A549 (cell line): ENCODE measurements around the gene ASB7.

Experiments
- CEBPB ChIP-seq, 2 experiments: fragments of >200 bp in 1 of 2; sonication (Bioruptor Twin) in 1 of 2; formaldehyde crosslinking in 1 of 2; IDR thresholded peaks; 2 replicates each; pipeline ENCODE4 v1.6.1; 2012 to 2016
- EHMT2 ChIP-seq: fragments of 200-600 bp; sonication (generic); IDR thresholded peaks from 2 replicates; pipeline ENCODE4 v1.6.1; 2016; ENCODE audit warnings: antibody characterized with exemption, low read depth, mild to moderate bottlenecking, moderate library complexity
- ELK1 ChIP-seq: fragments of 150-350 bp; IDR thresholded peaks from 2 replicates; pipeline ENCODE4 v1.6.1; 2014; ENCODE audit warnings: low read depth, mild to moderate bottlenecking, low read length
- EP300 ChIP-seq, 2 experiments: fragments of >200 bp; sonication (Bioruptor Twin); formaldehyde crosslinking; IDR thresholded peaks; 2 replicates in 1 of 2; 3 replicates in 1 of 2; pipeline ENCODE4 v1.6.1; 2016 to 2017
- JUN ChIP-seq, 2 experiments: fragments of >200 bp; sonication (Bioruptor Twin); formaldehyde crosslinking; IDR thresholded peaks; 2 replicates in 1 of 2; 3 replicates in 1 of 2; pipeline ENCODE4 v1.6.1; 2016 to 2017
- MAX ChIP-seq: IDR thresholded peaks from 2 replicates; pipeline ENCODE4 v1.6.1; 2012
- NR3C1 ChIP-seq: fragments of >200 bp; sonication (Bioruptor Twin); formaldehyde crosslinking; IDR thresholded peaks from 3 replicates; pipeline ENCODE4 v1.6.1; 2017
- POLR2A ChIP-seq: IDR thresholded peaks from 2 replicates; pipeline ENCODE4 v1.6.1; 2012; ENCODE audit warnings: mild to moderate bottlenecking, low read length
- RAD21 ChIP-seq, 2 experiments: fragments of >200 bp in 1 of 2; sonication (Bioruptor Twin) in 1 of 2; formaldehyde crosslinking in 1 of 2; IDR thresholded peaks in 1 of 2; conservative IDR thresholded peaks in 1 of 2; 2 replicates in 1 of 2; 3 replicates in 1 of 2; pipeline ENCODE4 v1.6.1; 2012 to 2018; ENCODE audit warnings: inconsistent platforms in 1 of 2
- RFX5 ChIP-seq: fragments of 450-650 bp; IDR thresholded peaks from 2 replicates; pipeline ENCODE4 v1.7.1; 2014; ENCODE audit warnings: antibody characterized with exemption, mild to moderate bottlenecking, moderate library complexity
- SMC3 ChIP-seq: fragments of >200 bp; sonication (Bioruptor Twin); formaldehyde crosslinking; IDR thresholded peaks from 3 replicates; pipeline ENCODE4 v1.6.1; 2018; ENCODE audit warnings: inconsistent platforms
- SREBF2 ChIP-seq: fragments of 450-650 bp; IDR thresholded peaks from 2 replicates; pipeline ENCODE4 v1.6.1; 2014; ENCODE audit warnings: mild to moderate bottlenecking, moderate library complexity
- TF ChIP-seq, protein P1 (sequence below): fragments of >200 bp; sonication (Bioruptor Twin); formaldehyde crosslinking; IDR thresholded peaks from 3 replicates; pipeline ENCODE4 v1.5.1; 2016

DNA sequence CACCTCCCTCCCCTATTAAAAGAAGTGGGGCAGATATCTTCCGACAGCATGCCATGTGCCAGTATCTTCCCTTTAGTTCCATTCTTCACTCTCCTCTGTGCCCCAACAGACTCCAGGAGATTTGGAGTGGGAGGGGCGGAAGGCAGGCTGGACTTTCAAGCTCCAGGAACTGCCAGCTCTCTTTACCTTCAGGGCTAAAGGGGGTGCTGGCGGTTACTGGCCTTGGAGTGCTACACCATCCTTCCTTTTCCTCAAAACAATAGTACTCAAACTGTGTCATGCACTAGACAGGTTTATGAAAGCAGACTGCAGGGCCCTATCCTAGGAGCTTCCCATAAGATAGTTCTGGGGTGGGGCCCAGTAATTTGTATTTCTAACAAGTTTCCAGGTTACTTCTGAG is 6.4 kb upstream of the ASB7 start:
- TF ChIP-seq, protein P1, sequence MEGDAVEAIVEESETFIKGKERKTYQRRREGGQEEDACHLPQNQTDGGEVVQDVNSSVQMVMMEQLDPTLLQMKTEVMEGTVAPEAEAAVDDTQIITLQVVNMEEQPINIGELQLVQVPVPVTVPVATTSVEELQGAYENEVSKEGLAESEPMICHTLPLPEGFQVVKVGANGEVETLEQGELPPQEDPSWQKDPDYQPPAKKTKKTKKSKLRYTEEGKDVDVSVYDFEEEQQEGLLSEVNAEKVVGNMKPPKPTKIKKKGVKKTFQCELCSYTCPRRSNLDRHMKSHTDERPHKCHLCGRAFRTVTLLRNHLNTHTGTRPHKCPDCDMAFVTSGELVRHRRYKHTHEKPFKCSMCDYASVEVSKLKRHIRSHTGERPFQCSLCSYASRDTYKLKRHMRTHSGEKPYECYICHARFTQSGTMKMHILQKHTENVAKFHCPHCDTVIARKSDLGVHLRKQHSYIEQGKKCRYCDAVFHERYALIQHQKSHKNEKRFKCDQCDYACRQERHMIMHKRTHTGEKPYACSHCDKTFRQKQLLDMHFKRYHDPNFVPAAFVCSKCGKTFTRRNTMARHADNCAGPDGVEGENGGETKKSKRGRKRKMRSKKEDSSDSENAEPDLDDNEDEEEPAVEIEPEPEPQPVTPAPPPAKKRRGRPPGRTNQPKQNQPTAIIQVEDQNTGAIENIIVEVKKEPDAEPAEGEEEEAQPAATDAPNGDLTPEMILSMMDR = no peak
- no peak for TF ChIP-seq CEBPB (IDR thresholded peaks at IDR 0.05)
- no peak for TF ChIP-seq SREBF2
- TF ChIP-seq RAD21 (conservative IDR thresholded peaks at IDR 0.05 in 1 of 2, IDR thresholded peaks at IDR 0.05 in 1 of 2) = no peak
- no peak for TF ChIP-seq MAX
- TF ChIP-seq POLR2A = no peak
- TF ChIP-seq SMC3 = no peak
- no peak for TF ChIP-seq ELK1
- TF ChIP-seq RFX5 = no peak
- no peak for TF ChIP-seq NR3C1
- no peak for TF ChIP-seq JUN (IDR thresholded peaks at IDR 0.05)
- no peak for TF ChIP-seq EHMT2
- TF ChIP-seq EP300 (IDR thresholded peaks at IDR 0.05) = no peak
